Endothelial cell of umbilical vein (primary cell): Measurements from ENCODE around the gene NAPB. TPM values are rescaled to one million over a fixed set of nuclear protein-coding genes. Genes with fewer than 3 reads are reported as not detected.

Experiments
- BruUV-seq: library from RNA; stranded (reverse); fragments of 400-500 nt; replicated peaks from 2 replicates; lab custom pipeline; 2021; lab: Mats Ljungman, UMichigan
- CTCF ChIA-PET: fragments of 300-600, 350-600 bp; sonication (Branson Sonifier 250); formaldehyde crosslinking; loops from one replicate; lab custom pipeline; 2021; ENCODE audit warnings: antibody characterized with exemption, inconsistent platforms; lab: Charles Lee
- POLR2A ChIA-PET: fragments of 300-600, 350-600 bp; sonication (Branson Sonifier 250); formaldehyde crosslinking; loops from one replicate; lab custom pipeline; 2021; ENCODE audit warnings: antibody characterized with exemption, inconsistent platforms; lab: Charles Lee
- DNase-seq: peaks from one replicate; pipeline ENCODE4 v3.0.0-alpha.2; 2011; ENCODE audit warnings: low read depth, low spot score
- FAIRE-seq: peaks from 2 replicates; lab custom pipeline; 2011; peaks lifted over from hg19 to GRCh38; lab: Jason Lieb, UNC
- H2AFZ ChIP-seq: 2 replicates; pipeline ENCODE4 v1.6.0; 2012; ENCODE audit warnings: low read depth, low read length, control low read depth, inconsistent platforms
- H3K27ac ChIP-seq: 2 replicates; pipeline ENCODE4 v1.5.1; 2011; ENCODE audit warnings: low read depth, mild to moderate bottlenecking, control low read depth, low read length, moderate library complexity; ENCODE audit not compliant: insufficient read depth
- H3K27me3 ChIP-seq, 2 experiments: 2 replicates each; pipeline versions ENCODE4 v1.6.0 to v1.6.1; 2011; ENCODE audit warnings: low read length in 2 of 2, mixed read lengths in 1 of 2; ENCODE audit not compliant: control insufficient read depth in 2 of 2, insufficient read depth in 2 of 2
- H3K36me3 ChIP-seq, 2 experiments: 2 replicates in 1 of 2; 3 replicates in 1 of 2; pipeline ENCODE4 v1.5.1; 2011; ENCODE audit warnings: low read length in 2 of 2, mild to moderate bottlenecking in 1 of 2, moderate library complexity in 1 of 2; ENCODE audit not compliant: control insufficient read depth in 2 of 2, insufficient read depth in 2 of 2; ENCODE audit errors: extremely low read depth in 1 of 2
- H3K4me1 ChIP-seq: 3 replicates; pipeline ENCODE4 v1.5.1; 2011; ENCODE audit warnings: mild to moderate bottlenecking, low read length; ENCODE audit not compliant: control insufficient read depth, insufficient read depth; ENCODE audit errors: extremely low read depth
- H3K4me2 ChIP-seq: 2 replicates; pipeline ENCODE4 v1.6.1; 2011; ENCODE audit warnings: low read length, control low read depth, mixed read lengths; ENCODE audit not compliant: insufficient read depth
- H3K4me3 ChIP-seq, 3 experiments: fragments of 200-600 bp in 1 of 3; sonication (generic), shearing (Covaris generic) in 1 of 3; replicated peaks in 1 of 3; 2 replicates each; pipeline ENCODE4 v1.5.1; 2011 to 2016; ENCODE audit warnings: control low read depth in 3 of 3, low read length in 3 of 3, mild to moderate bottlenecking in 2 of 3, inconsistent platforms in 1 of 3, low read depth in 1 of 3, moderate library complexity in 1 of 3; ENCODE audit not compliant: insufficient read depth in 1 of 3
- H3K79me2 ChIP-seq: 2 replicates; pipeline ENCODE4 v1.6.0; 2012; ENCODE audit warnings: low read length, inconsistent platforms; ENCODE audit not compliant: control insufficient read depth, insufficient read depth
- H3K9ac ChIP-seq: replicated peaks from 2 replicates; pipeline ENCODE3; 2011; ENCODE audit warnings: low read length, control low read depth; ENCODE audit not compliant: insufficient read depth; ENCODE audit errors: extremely low read depth
- H3K9me1 ChIP-seq: replicated peaks from 3 replicates; pipeline ENCODE4 v1.6.0; 2011; ENCODE audit warnings: mild to moderate bottlenecking, low read length; ENCODE audit not compliant: control insufficient read depth, insufficient read depth; ENCODE audit errors: extremely low read depth
- H3K9me3 ChIP-seq: replicated peaks from 2 replicates; pipeline ENCODE4 v1.5.1; 2012; ENCODE audit warnings: low read length, inconsistent platforms; ENCODE audit not compliant: control insufficient read depth, insufficient read depth
- H4K20me1 ChIP-seq: replicated peaks from 2 replicates; pipeline ENCODE3; 2011; ENCODE audit warnings: mild to moderate bottlenecking, low read length; ENCODE audit not compliant: control insufficient read depth, insufficient read depth; ENCODE audit errors: extremely low read depth
- EZH2 ChIP-seq: IDR thresholded peaks from 2 replicates; pipeline ENCODE4 v1.6.1; 2012; ENCODE audit warnings: borderline replicate concordance, low read depth, mild to moderate bottlenecking, moderate library complexity, low read length, inconsistent platforms; ENCODE audit not compliant: severe bottlenecking
- FOS ChIP-seq: IDR thresholded peaks from 2 replicates; pipeline ENCODE4 v1.6.1; 2011; ENCODE audit warnings: mild to moderate bottlenecking, low read length, moderate library complexity, borderline replicate concordance; ENCODE audit not compliant: insufficient read depth
- GATA2 ChIP-seq: IDR thresholded peaks from 2 replicates; pipeline ENCODE4 v1.7.0; 2011; ENCODE audit warnings: low read depth, mild to moderate bottlenecking, moderate library complexity, mixed read lengths, low read length; ENCODE audit not compliant: insufficient read length, insufficient read depth
- JUN ChIP-seq: IDR thresholded peaks from 2 replicates; pipeline ENCODE4 v1.6.1; 2011; ENCODE audit warnings: borderline replicate concordance, low read depth; ENCODE audit not compliant: insufficient read length, insufficient read depth
- MYC ChIP-seq: IDR thresholded peaks from one replicate; pipeline ENCODE4 v1.6.1; 2011; ENCODE audit warnings: mild to moderate bottlenecking, low read depth, low read length
- POLR2A ChIP-seq: IDR thresholded peaks from 2 replicates; pipeline ENCODE4 v1.6.1; 2012; ENCODE audit warnings: low read depth, mild to moderate bottlenecking, control low read depth, low read length
- POLR2AphosphoS5 ChIP-seq: IDR thresholded peaks from 2 replicates; pipeline ENCODE4 v1.6.1; 2012; ENCODE audit warnings: low read depth, mild to moderate bottlenecking, control low read depth, low read length, moderate library complexity; ENCODE audit not compliant: insufficient read depth
- dilution Hi-C: fragments of 300-500 bp; cut with MboI; formaldehyde crosslinking; loops from one replicate; pipeline ENCODE4 v1.15.0; 2019; ENCODE audit warnings: low sequenced_read_pairs; ENCODE audit not compliant: extremely low pct_ligation_motif_present
- intact Hi-C: fragments of 100-400 bp; cut with micrococcal nuclease; formaldehyde crosslinking; loops from one replicate; pipeline ENCODE4 v1.10.0; 2022
- polyA plus RNA-seq, 4 experiments: library from polyadenylated mRNA; depleted of rRNA in 3 of 4; stranded (reverse) in 3 of 4; unstranded in 1 of 4; fragments of >200 nt; gene quantifications; 2 replicates each; pipeline versions ENCODE4 v1.2.1 to v1.2.3, GENCODE V29; 2011 to 2012; ENCODE audit warnings: missing spikeins in 1 of 4
- total RNA-seq: library from RNA; stranded (reverse); gene quantifications from 2 replicates; pipeline ENCODE4 v1.2.3, GENCODE V29; 2021
- TF ChIP-seq, protein P1 (sequence below): IDR thresholded peaks from 2 replicates; pipeline ENCODE4 v1.6.1; 2011; ENCODE audit not compliant: insufficient read depth, insufficient read length
- TF ChIP-seq, protein P2 (sequence below), 2 donors: IDR thresholded peaks; 1 replicate in 1 of 2; 2 replicates in 1 of 2; pipeline ENCODE4 v1.5.1; 2011; ENCODE audit warnings: low read length in 2 of 2, mild to moderate bottlenecking in 2 of 2, moderate library complexity in 2 of 2, control low read depth in 1 of 2, inconsistent platforms in 1 of 2, low read depth in 1 of 2; ENCODE audit not compliant: insufficient read depth in 1 of 2; ENCODE audit errors: extremely low read depth in 1 of 2

Gene NAPB
- total and polyA plus RNA-seq, 2 donors (not counting 3 experiments of a cell fraction or from before 2014, with no cell fraction given), result 4.7 to 10.1 TPM

DNA sequence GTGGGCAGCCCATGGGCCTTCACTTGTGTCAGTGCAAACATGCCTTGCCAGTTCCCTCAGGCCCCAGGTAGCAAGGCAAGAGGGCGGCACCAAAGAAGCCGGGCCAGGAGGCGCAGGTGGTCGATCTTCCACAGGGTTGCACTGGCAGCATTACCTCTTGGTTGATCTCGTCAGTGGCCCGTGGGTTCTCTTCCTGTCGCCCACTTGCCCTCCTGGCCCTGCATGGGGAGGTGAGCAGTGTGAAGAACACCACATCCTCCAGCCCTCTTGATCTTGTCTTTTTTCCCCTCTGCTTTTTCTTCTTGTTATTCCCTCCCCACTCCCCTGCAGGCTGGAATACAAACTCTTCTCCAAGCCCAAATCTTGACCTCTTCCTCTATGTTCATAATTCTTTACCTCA, 34.4 kb upstream of the NAPB start:
- H3K27me3 ChIP-seq, result no peaks in the 10 kb centered on the region
- no peak overlapping the region for H3K9ac ChIP-seq

More for the DNA sequence above, 34.4 kb upstream of the NAPB start:
- H2AFZ ChIP-seq, result no peak overlapping the region
- H3K79me2 ChIP-seq, result no peaks in the 10 kb centered on the region
- H3K4me1 ChIP-seq, result no peaks in the 10 kb centered on the region
- TF ChIP-seq FOS (no peak), POLR2A (no peak), JUN (no peak), MYC (no peak), EZH2 (no peak), POLR2AphosphoS5 (no peak), GATA2 (no peak)
- TF ChIP-seq, protein P1, sequence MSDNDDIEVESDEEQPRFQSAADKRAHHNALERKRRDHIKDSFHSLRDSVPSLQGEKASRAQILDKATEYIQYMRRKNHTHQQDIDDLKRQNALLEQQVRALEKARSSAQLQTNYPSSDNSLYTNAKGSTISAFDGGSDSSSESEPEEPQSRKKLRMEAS, result no peak
- TF ChIP-seq, protein P2, sequence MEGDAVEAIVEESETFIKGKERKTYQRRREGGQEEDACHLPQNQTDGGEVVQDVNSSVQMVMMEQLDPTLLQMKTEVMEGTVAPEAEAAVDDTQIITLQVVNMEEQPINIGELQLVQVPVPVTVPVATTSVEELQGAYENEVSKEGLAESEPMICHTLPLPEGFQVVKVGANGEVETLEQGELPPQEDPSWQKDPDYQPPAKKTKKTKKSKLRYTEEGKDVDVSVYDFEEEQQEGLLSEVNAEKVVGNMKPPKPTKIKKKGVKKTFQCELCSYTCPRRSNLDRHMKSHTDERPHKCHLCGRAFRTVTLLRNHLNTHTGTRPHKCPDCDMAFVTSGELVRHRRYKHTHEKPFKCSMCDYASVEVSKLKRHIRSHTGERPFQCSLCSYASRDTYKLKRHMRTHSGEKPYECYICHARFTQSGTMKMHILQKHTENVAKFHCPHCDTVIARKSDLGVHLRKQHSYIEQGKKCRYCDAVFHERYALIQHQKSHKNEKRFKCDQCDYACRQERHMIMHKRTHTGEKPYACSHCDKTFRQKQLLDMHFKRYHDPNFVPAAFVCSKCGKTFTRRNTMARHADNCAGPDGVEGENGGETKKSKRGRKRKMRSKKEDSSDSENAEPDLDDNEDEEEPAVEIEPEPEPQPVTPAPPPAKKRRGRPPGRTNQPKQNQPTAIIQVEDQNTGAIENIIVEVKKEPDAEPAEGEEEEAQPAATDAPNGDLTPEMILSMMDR (IDR thresholded peaks at IDR 0.05; ENCODE audit: extremely low read depth in 1 of 2, insufficient read depth in 1 of 2, low read depth in 1 of 2, low read length in 2 of 2), result no peak
- H3K4me2 ChIP-seq, result no peak overlapping the region
- intact Hi-C loops (no loop called here), dilution Hi-C loops (no loop called here)
- H3K36me3 ChIP-seq, result no peaks in the 10 kb centered on the region
- H4K20me1 ChIP-seq, result no peaks in the 10 kb centered on the region
- BruUV-seq, result no TSS peak
- no peak for FAIRE-seq
- H3K27ac ChIP-seq, result no peak overlapping the region
- no peaks in the 10 kb centered on the region for H3K9me1 ChIP-seq
- no peak overlapping the region for H3K4me3 ChIP-seq
- ChIA-PET CTCF (no interaction called here), POLR2A (no interaction called here)
- no peak for DNase-seq
- no peaks in the 10 kb centered on the region for H3K9me3 ChIP-seq
